CD4-positive, alpha-beta T cell treated with Interferon gamma for 1 hour (primary cell): Measurements from ENCODE around the gene CD83.
"Not testable (repeated sequence)": the region's sequence is repeated elsewhere in the genome, so short reads cannot be mapped to it uniquely, and the experiment has no call there.

Experiments
- DNase-seq: peaks from one replicate; pipeline ENCODE4 v3.0.0-alpha.2; 2020

Gene CD83

DNA sequence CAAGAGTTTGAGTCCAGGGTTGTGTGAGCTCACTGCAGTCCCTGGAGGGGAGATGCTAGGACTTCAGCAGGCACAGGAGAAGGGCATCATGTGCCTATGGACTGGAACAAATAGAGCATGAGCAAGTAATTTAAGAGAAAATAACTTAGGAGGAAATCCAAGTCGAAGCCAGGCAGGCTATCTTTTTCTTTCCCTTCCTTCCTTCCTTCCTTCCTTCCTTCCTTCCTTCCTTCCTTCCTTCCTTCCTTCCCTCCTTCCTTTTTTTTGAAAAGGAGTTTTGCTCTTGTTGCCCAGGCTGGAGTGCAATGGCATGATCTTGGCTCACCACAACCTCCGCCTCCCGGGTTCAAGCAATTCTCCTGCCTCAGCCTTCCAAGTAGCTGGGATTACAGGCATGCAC lies 33.7 kb downstream of the CD83 start:
- DNase-seq = not testable (repeated sequence)

DNA sequence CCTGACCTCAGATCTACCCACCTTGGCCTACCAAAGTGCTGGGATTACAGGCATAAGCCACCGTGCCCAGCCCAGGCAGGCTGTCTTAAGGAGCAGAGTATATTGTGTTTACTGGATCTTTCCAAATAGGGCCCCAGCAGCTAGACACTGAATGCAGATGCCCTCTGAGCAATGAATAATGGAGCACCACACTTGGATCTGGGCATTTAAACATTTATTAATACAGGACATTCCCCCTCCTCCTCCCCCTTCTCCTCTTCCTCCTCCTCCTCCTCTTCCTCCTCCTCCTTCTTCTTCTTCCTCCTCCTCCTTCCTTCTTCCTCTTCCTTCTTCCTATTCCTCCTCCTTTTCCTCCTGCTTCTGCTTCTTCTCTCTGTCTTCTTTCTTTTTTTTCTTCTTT lies 34.2 kb downstream of the CD83 start:
- DNase-seq = no peak

DNA sequence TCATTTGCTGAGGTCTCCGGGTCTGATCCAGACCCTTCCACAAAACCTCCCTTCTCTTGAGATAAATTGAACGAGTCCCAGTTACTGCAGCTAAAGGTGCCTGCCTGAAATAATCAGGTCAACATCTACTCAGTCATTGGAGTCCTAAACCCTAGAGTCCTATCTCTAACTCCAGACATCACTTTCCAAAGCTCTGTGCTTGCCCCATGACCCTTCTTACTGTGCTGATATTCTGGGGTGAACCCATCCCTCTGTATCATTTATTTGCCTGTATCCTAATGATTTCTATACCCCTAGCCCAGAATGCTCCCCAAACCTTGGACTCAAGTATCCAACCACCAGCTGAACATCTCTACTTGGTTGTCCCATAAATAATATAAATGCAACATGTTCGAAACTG lies 35.7 kb downstream of the CD83 start:
- DNase-seq = no peak

DNA sequence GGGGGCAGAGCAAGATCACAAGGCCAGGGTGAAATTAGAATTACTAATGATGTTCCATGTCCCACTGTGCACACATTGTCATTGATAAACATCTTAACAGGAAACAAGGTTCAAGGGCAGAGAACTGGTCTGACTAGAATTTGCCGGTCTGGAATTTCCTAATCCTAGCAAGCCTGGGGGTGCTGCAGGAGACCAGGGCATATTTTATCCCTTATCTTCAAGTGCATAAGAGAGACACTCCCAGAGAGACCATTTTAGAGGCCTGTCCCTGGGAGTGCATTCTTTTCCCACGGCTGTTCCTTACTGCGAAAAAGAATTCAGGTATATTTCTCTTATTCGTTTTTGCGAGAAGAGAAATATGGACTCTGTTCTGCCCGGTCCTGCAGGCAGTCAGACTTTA lies 41.5 kb downstream of the CD83 start:
- DNase-seq = no peak

DNA sequence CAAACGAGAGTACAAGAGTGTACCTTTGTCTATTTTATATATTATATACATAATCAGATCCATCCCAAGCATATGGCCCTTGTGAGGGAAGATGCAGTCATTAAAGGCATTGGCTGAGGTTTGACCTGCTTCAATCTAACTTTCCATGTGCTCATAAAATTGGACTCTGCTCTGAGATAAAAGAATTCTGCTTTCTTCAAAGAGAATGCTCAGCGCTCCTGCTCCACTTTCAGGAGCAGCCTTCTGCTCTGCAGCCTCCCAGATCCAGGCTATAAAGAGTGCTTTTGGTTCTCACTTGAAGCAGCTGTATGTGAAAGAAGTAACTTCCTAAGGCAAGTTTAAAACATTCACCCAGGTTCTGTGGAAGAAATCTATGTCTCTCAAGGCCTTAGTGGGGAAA lies 45.3 kb downstream of the CD83 start:
- no peak for DNase-seq

DNA sequence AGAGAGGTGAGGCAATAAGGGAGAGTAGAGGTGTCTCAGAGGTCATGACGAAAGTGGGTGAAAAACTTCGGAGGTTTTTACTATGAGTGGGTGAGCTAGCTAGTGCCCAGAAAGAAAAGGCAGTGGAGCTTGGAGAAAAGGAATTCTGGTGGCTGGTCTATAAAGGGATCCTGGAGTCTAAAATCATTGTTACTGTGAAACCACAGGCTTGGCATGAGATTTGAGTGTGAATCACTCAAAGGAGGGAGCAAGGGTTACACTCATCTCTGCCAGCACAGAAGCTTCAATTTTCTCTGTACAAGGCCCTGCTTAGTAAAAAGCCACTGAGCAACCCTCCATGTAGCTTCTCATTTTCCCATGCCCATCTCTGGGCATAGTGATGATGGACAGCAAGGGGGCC lies 47.5 kb downstream of the CD83 start:
- no peak for DNase-seq

DNA sequence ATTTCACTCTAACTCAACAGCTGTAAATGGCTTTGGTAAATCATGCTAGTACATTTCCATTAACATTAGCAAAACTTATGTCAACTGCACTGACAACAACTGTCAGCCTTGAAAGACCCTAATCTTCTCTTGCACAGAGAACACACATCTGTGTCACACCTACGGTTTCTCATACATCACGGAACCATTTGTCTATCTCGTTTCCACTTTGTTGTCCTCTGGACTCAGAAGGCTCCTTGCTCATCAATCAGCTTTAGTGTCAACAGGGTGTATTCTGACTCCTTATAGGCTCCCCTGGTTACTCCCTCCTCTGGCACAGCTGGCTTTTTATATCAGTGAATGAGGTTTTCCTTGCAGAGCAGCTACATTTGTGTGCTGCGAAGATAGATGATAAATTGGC lies 49.3 kb downstream of the CD83 start:
- DNase-seq = no peak

DNA sequence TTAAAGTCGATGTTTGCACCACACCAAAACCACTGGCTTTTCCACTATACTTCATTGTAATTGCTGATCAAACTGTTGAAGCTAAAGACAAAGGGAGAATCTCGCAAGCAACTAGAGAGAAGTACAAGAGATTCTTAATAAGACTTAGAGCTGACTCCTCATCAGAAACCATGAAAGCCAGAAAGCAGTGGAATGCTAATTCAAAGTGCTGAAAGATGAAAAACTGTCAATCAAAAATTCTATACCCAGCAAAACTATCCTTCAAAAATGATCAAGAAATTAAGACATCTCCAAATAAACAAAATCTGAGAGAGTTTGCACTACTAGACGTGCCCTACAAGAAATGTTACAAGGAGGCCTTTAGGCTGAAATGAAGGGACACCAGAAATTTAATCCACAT lies 52.6 kb downstream of the CD83 start:
- no peak for DNase-seq

DNA sequence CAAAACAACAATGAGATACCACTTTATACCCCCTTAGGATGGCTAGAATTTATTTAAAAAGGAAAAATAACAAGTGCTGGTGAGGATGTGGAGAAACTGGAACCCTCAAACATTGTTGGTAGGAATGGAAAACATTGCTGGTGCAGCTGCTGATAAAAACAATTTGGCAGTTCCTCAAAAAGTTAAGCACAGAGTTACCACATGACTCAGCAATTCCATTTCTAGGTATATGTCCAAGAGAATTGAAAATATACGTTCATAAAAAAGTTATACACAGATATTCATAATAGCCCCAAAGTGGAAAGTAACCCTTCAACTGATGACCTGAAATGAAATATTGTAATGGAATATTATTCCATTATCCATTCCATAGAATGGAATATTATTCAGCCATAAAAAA lies 55.0 kb downstream of the CD83 start:
- DNase-seq = no peak

DNA sequence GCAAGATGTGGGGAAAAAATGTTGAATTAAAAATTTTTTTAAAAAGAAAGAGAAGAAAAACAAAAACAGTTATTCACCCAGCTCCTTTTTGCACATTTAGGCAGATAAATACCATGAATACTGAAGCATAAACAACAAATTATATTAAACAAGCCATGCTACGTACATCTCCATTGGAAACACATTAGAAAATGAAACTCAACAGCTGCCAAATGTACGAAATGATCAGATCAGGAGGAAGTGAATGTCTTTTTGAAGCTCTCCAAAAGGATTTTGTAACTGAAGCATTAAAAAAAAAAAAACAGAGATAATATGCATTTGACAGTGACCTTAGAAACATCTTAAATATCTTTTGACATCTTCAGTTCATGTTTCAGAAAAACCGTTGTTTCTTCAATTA lies 56.7 kb downstream of the CD83 start:
- no peak for DNase-seq

DNA sequence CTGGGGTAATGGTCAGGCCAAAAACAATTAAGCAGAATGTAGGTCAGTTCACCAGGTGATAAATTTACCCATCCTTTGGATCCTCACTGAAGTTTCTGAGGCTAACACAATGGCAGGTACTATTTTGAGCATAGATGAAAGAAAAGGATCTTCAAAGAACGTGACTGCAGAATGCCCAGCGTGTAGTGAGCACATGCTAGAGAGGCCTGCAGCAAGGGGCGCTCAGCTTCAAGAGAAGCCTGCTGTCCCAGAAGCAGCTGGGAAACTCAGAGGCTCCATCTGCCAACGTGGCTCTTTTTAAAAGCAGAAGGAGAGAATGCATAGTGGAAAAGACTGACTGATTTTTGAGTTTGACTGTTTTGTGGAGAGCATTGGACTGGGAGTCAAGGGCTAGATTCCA lies 57.4 kb downstream of the CD83 start:
- DNase-seq = no peak

DNA sequence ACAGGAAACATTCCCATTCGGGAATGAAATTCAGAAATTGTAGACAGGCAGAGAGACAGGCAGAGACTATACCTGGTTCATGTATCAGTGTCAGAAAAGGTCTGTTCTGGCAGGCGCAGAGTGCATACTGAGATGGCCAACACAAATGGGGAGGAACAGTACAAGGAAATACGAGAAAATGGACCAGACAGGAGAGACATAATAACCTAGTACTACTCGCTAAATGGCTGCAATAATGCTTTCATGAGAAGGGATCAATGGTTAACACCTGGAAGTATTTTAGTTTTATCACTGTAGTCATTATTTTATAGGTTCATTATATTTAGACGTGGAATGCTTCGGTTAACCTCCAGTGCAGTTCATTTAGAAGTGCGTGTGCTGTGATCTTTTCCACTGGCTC lies 58.9 kb downstream of the CD83 start:
- DNase-seq = no peak

DNA sequence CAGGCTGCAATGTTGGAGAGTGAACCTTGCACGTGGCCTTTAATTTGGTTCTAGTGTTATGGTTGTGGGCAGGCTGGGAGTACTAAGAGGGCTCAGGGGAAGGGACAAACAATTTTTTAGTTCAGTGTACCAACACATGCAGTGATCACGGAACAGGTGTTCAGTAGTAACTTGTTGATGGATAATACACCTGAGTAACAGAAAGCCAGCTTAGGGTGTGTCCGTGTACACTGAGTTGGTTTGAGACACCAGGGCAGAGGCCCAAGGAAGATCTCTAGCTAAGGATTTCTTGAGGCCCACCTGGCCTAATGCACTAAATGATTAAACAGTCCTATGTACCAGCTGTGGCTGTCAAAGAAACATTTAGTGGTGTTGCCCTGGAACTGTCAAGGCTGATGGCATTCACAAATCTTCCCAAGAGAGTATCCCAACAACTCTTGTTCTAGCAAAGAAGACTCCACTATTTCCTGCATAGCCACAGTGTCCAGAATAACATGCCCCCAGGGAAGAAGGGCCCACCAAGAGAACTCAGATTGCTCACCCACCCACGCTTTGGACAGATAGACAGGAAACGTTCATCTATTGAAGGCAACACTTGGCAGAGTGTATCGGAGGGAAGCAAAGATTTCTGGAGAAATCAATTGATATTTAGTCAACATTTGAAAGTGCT lies 60.0 kb downstream of the CD83 start:
- DNase-seq = no peak

DNA sequence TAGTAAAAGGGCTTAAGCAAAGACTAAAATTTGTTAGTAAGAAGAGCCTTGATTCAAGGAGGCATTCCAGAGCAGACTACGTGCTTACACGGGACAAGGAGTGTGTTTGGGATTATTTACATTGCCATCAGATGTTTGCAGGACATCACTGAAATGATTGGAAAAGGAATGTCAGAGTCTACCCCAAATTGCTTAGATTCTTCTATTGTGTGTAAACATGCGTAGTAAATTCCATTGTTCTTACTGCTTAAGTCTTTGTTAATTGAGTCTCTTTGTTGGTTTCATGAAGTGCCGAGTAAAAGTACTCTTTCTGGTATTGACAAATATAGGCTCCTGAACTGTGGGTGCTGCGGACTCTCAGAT lies 60.5 kb downstream of the CD83 start:
- no peak for DNase-seq

DNA sequence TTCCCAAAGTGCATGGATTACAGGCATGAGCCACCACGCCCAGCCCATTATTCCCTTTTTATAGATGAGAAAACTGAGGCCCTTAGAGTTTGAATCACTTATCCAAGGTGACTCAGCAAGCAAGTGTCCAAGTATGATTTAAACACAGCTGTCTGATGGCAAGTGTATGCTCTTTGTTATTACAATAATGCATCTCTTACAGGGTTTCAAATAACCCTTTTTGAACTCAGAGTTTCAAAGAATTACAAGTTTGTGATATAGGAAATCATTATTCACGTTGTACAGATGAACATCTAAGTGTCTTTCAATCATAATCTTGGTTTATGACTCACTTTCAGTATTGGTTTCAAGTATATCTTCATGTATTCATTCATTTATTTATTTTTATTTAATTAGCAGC lies 63.0 kb downstream of the CD83 start:
- DNase-seq = no peak

DNA sequence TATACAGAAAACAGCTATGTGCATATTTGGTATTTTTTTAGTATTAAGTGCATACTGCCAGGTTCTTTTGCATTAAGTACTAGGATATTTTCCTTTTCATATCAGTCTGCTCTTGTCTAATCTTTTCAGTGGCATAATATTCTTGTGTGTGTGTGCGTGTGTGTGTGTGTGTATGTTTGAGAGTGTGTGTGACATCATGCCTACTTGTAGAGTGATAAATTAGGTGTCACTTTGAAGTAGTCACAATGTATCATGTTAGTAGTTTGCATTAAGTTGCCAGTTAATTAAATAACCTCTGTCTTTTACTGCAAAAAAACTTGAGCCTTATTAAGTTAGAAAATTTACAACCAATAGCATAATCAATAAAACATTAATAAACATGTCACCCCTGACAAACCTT lies 65.3 kb downstream of the CD83 start:
- DNase-seq = no peak
